ENCODE measurements around the gene CEACAM19.

CEACAM19 gene

GRCh38 chr19:44636439-44637389 is 34.6 kb upstream of the CEACAM19 start:
- no peak for ATAC-seq
- TF ChIP-seq TCF4 (CRISPR knock-in tag; IDR thresholded peaks at IDR 0.05; ENCODE audit: borderline replicate concordance): no peak
- TF ChIP-seq POU6F1 (CRISPR knock-in tag; IDR thresholded peaks at IDR 0.05; ENCODE audit: borderline replicate concordance, low read depth): no peak
- TF ChIP-seq CSDC2 (CRISPR knock-in tag; IDR thresholded peaks at IDR 0.05): no peak
- no peak for TF ChIP-seq RARB (CRISPR knock-in tag; IDR thresholded peaks at IDR 0.05)
- no peak for TF ChIP-seq CSRNP3 (CRISPR knock-in tag; IDR thresholded peaks at IDR 0.05)
- no peak for TF ChIP-seq SNAI2 (CRISPR knock-in tag; IDR thresholded peaks at IDR 0.05)
- no peak for TF ChIP-seq TOX (CRISPR knock-in tag; IDR thresholded peaks at IDR 0.05; ENCODE audit: borderline replicate concordance)
- no peak for TF ChIP-seq ZFP3 (CRISPR knock-in tag; IDR thresholded peaks at IDR 0.05)
- TF ChIP-seq GLIS3 (CRISPR knock-in tag; IDR thresholded peaks at IDR 0.05): no peak
- no peak for TF ChIP-seq TSHZ2 (CRISPR knock-in tag; IDR thresholded peaks at IDR 0.05)
- TF ChIP-seq OSR1 (CRISPR knock-in tag; IDR thresholded peaks at IDR 0.05): no peak
- TF ChIP-seq PATZ1 (CRISPR knock-in tag; IDR thresholded peaks at IDR 0.05; ENCODE audit: borderline replicate concordance): no peak

- no peak for ATAC-seq
- no peak for TF ChIP-seq ESRRG (CRISPR knock-in tag; IDR thresholded peaks at IDR 0.05)
- TF ChIP-seq RARB (CRISPR knock-in tag; IDR thresholded peaks at IDR 0.05): no peak
- no peak for TF ChIP-seq POU6F1 (CRISPR knock-in tag; IDR thresholded peaks at IDR 0.05; ENCODE audit: borderline replicate concordance, low read depth)
- no peak for TF ChIP-seq ZNF70 (CRISPR knock-in tag; IDR thresholded peaks at IDR 0.05)
- no peak for TF ChIP-seq CSRNP3 (CRISPR knock-in tag; IDR thresholded peaks at IDR 0.05)
- no peak for TF ChIP-seq PPARA (CRISPR knock-in tag; IDR thresholded peaks at IDR 0.05; ENCODE audit: borderline replicate concordance)
- TF ChIP-seq ZNF8 (CRISPR knock-in tag; IDR thresholded peaks at IDR 0.05): no peak
- TF ChIP-seq ZFP30 (CRISPR knock-in tag; IDR thresholded peaks at IDR 0.05): no peak
- TF ChIP-seq ZC3H10 (CRISPR knock-in tag; IDR thresholded peaks at IDR 0.05): no peak
- TF ChIP-seq SNAI2 (CRISPR knock-in tag; IDR thresholded peaks at IDR 0.05): no peak
- TF ChIP-seq ISL1 (CRISPR knock-in tag; IDR thresholded peaks at IDR 0.05): no peak
- TF ChIP-seq TOX (CRISPR knock-in tag; IDR thresholded peaks at IDR 0.05; ENCODE audit: borderline replicate concordance): no peak
- no peak for TF ChIP-seq CREB5 (CRISPR knock-in tag; IDR thresholded peaks at IDR 0.05; ENCODE audit: low read depth)
- no peak for TF ChIP-seq GLIS3 (CRISPR knock-in tag; IDR thresholded peaks at IDR 0.05)
- TF ChIP-seq TSHZ2 (CRISPR knock-in tag; IDR thresholded peaks at IDR 0.05): no peak
- TF ChIP-seq TCF4 (CRISPR knock-in tag; IDR thresholded peaks at IDR 0.05; ENCODE audit: borderline replicate concordance): no peak
- no peak for TF ChIP-seq ZNF565 (CRISPR knock-in tag; conservative IDR thresholded peaks at IDR 0.05; ENCODE audit: low read depth)
- no peak for TF ChIP-seq BACH2 (CRISPR knock-in tag; IDR thresholded peaks at IDR 0.05; ENCODE audit: borderline replicate concordance)
- TF ChIP-seq CSDC2 (CRISPR knock-in tag; IDR thresholded peaks at IDR 0.05): no peak
Measured at GRCh38 chr19:44637390-44637764, 33.9 kb upstream of the CEACAM19 start.
